Mucosa of descending colon (tissue), 3 donors: ENCODE measurements around the gene TAS2R60. TPM values are rescaled to one million over a fixed set of nuclear protein-coding genes. Genes with fewer than 3 reads are reported as not detected.
A peak's percentile ranks its signal among the peaks of the same experiment; 100 is the strongest.
"Not testable (repeated sequence)": the region's sequence is repeated elsewhere in the genome, so short reads cannot be mapped to it uniquely, and the experiment has no call there.

Experiments
- ATAC-seq: fragments of 200-7000 bp; cut with Tn5 transposase; one replicate; pipeline ENCODE4 v1.9.1; 2020; ENCODE audit warnings: mild to moderate bottlenecking, moderate library complexity
- DNase-seq, 3 donors: peaks; one replicate each; pipeline ENCODE4 v3.0.0-alpha.2; 2020
- H3K36me3 ChIP-seq: fragments of 200-600 bp; one replicate; pipeline ENCODE4 v1.8.0; 2021; ENCODE audit warnings: low read depth, mild to moderate bottlenecking
- H3K4me1 ChIP-seq: fragments of 200-600 bp; one replicate; pipeline ENCODE4 v1.8.0; 2021; ENCODE audit warnings: low read depth, mild to moderate bottlenecking
- H3K4me3 ChIP-seq: fragments of 200-600 bp; one replicate; pipeline ENCODE4 v1.8.0; 2021; ENCODE audit warnings: mild to moderate bottlenecking
- H3K9me3 ChIP-seq: fragments of 200-600 bp; one replicate; pipeline ENCODE4 v1.8.0; 2021; ENCODE audit warnings: mild to moderate bottlenecking
- intact Hi-C, 2 donors: fragments of 100-400 bp; cut with DNase I in 1 of 2; cut with micrococcal nuclease in 1 of 2; formaldehyde crosslinking; loops; one replicate each; pipeline versions ENCODE4 v1.11.0 to v1.11.1; 2022; cut with DNase I, micrococcal nuclease
- total RNA-seq, 3 donors: library from RNA; stranded (reverse); fragmentation: NEBNext Ultra II Directional in 2 of 3; extraction: Animal tissue kit (Norgen Biotek cat#: 25700) in 2 of 3; gene quantifications; one replicate each; pipeline versions ENCODE4 v1.2.1 to v1.2.4, GENCODE V29; 2021 to 2023
- TF ChIP-seq, protein P1 (sequence below): fragments of 200-600 bp; IDR thresholded peaks from one replicate; pipeline ENCODE4 v1.8.0; 2022; ENCODE audit warnings: antibody characterized with exemption, mild to moderate bottlenecking
- donor health status: DM: no; HTN: no; CAD: no; lungs with moderate emphysema.
- donor health status: DM: no; HTN: no; CAD: no.
- donor health status: DM: no; HTN: yes; CAD: no.

The TAS2R60 gene
- total RNA-seq, 3 donors from 2014 or later: 0.32 TPM; not detected in 2

DNA sequence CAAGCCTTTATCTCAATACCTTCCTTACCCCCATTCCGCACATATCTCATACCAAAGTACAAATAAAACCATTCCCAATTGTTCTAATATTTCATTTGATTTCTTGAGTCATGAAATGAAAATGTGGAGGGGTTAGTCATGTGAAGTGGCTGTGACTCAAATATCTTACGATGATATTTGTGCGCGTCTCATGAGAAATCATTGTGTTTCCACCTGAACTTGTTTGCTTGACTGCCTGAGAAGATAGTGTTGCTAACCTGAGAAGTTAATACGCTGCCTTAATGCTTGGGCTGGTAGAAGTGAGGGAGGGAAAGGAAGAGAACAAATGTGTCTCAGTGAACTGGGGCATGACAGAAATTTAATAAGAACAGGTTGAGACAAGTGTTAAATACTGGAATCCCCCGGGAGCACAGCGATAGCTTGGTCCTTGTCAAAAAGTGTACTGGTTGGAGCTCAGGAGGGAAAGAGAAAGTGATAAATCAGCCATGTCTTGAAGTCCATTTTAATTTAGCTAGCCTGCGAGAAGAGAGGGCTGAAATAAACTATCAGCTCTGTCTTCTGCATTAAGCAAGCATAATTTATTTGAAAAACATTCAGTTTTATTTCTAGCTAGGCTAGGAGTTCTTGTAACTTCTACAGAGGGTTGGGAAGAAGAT lies 27.4 kb upstream of the TAS2R60 start:
- DNase-seq (no peak), ATAC-seq (no peak)
- TF ChIP-seq, protein P1, sequence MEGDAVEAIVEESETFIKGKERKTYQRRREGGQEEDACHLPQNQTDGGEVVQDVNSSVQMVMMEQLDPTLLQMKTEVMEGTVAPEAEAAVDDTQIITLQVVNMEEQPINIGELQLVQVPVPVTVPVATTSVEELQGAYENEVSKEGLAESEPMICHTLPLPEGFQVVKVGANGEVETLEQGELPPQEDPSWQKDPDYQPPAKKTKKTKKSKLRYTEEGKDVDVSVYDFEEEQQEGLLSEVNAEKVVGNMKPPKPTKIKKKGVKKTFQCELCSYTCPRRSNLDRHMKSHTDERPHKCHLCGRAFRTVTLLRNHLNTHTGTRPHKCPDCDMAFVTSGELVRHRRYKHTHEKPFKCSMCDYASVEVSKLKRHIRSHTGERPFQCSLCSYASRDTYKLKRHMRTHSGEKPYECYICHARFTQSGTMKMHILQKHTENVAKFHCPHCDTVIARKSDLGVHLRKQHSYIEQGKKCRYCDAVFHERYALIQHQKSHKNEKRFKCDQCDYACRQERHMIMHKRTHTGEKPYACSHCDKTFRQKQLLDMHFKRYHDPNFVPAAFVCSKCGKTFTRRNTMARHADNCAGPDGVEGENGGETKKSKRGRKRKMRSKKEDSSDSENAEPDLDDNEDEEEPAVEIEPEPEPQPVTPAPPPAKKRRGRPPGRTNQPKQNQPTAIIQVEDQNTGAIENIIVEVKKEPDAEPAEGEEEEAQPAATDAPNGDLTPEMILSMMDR: no peak
- H3K9me3 ChIP-seq: no peaks in the 10 kb centered on the region
- intact Hi-C loops: loop anchor here in 1 of 2 donors (5.0 kb wide), 1 partner anchor 174 kb away; no protein-coding TSS in a partner anchor
- no peaks in the 10 kb centered on the region for H3K36me3 ChIP-seq
- no peak overlapping the region for H3K4me3 ChIP-seq
- no peaks in the 10 kb centered on the region for H3K4me1 ChIP-seq

DNA sequence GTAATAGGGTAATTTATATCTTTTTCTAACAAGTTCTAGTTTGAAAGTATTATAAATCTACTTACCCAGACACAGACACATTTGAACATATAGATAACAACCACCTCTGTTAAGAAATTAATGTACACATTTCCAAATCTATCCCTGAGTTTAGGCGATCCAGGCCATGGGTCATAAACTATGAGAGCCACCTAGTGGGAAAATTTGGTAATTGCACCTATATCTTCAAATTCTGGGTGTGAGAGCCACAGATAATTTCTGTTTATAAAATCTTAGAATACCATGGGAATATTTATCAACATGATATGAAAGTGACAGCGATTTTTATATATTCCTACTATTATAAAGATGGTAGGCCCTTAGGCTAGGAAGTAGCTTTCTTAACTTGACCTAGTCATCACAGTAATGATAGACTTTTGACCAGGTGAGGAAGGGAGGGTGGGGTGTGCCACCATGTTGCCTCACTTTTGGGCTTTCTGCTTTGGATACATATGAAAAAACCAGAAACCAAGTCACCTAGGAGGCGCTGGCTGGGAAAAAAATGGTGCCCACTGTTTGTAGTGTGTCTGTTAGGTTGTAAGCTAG lies 26.6 kb upstream of the TAS2R60 start:
- Histone ChIP-seq H3K9me3 (no peaks in the 10 kb centered on the region), H3K36me3 (no peaks in the 10 kb centered on the region), H3K4me1 (no peaks in the 10 kb centered on the region), H3K4me3 (no peak overlapping the region)
- DNase-seq (peak in 1 of 3 donors; percentile 56), ATAC-seq (peak; percentile 67)
- TF ChIP-seq, protein P1: peak; percentile 49
- intact Hi-C loops: loop anchor here in 1 of 2 donors (5.0 kb wide), 1 partner anchor 174 kb away; no protein-coding TSS in a partner anchor

DNA sequence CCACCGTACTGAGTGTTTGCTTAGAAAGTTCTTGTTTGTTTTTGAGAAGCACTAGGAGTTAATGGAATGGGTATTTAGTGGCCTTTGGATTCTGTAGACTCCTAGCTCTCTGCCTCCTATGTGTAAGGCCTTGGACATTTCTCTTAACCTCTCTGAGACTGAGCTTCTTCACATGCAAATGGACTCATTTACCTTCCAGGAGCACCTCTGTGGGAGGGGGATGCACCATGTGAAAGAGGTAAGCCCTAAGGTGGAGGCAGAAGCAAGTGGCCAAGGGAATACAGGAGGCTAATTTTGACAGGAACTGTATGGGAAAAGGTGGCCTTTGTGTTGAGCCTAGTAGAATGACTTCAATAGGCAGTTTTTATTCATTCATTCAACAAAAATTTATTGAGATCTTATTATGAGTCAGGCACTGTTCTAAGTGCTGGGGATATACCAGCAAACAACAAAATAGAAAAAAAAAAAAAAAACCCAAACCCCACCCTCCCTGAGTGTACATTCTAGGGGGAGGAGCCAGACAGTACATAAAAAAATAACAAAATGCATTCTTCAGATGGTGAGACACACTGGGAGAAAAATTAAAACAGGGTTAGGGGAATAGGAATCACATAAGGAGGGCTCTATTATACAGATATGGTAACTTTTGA lies 25.4 kb upstream of the TAS2R60 start:
- Histone ChIP-seq H3K36me3 (no peaks in the 10 kb centered on the region), H3K4me3 (no peak overlapping the region), H3K4me1 (no peaks in the 10 kb centered on the region), H3K9me3 (no peaks in the 10 kb centered on the region)
- intact Hi-C loops: loop anchor here in 1 of 2 donors (5.0 kb wide), 1 partner anchor 176 kb away; no protein-coding TSS in a partner anchor
- TF ChIP-seq, protein P1: no peak
- DNase-seq (no peak), ATAC-seq (no peak)

- H3K36me3 ChIP-seq: no peaks in the 10 kb centered on the region
- no peaks in the 10 kb centered on the region for H3K4me1 ChIP-seq
- no peaks in the 10 kb centered on the region for H3K9me3 ChIP-seq
- ATAC-seq (no peak), DNase-seq (no peak)
- TF ChIP-seq, protein P1: no peak
- H3K4me3 ChIP-seq: no peak overlapping the region
- intact Hi-C loops: loop anchor here in 1 of 2 donors (5.0 kb wide), 1 partner anchor 177 kb away; no protein-coding TSS in a partner anchor
These were observed 24.4 kb upstream of the TAS2R60 start for GRCh38 chr7:143418681-143419458.

DNA sequence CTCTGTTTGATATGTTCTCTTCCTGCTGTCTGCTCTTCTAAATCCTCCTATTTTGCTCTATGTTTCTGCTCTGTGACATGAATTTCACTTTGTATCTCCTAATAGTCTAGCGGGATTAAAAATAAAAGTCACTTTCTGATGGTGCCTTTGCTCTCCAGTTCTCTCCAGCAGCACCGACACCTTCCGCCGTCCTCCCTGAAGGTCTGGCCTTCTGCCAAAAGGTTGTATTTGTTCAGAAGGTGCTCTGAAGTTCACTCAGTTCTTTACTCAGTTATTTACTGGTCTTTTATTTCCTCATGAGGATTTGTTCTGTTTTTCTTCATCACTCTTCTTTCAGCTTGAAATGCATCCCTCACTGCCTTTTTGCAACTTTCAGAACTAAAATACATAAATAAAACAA lies 23.4 kb upstream of the TAS2R60 start:
- peak; percentile 82 for ATAC-seq
- no peaks in the 10 kb centered on the region for H3K9me3 ChIP-seq
- peak in 2 of 3 donors; percentile 56 to 82 for DNase-seq
- intact Hi-C loops: loop anchor here in 1 of 2 donors (5.0 kb wide), 1 partner anchor 178 kb away; no protein-coding TSS in a partner anchor
- H3K4me1 ChIP-seq: no peaks in the 10 kb centered on the region
- no peak overlapping the region for H3K4me3 ChIP-seq
- TF ChIP-seq, protein P1: no peak
- no peaks in the 10 kb centered on the region for H3K36me3 ChIP-seq

GRCh38 chr7:143420624-143421023 lies 22.6 kb upstream of the TAS2R60 start:
- ATAC-seq: not testable (repeated sequence)

More at GRCh38 chr7:143420624-143421023, 22.6 kb upstream of the TAS2R60 start:
- H3K4me3 ChIP-seq, H3K4me1 ChIP-seq, intact Hi-C loops, DNase-seq, H3K9me3 ChIP-seq, H3K36me3 ChIP-seq: not testable (repeated sequence)
